Cardiac fibroblast (primary cell): ENCODE results near the gene PCDH9.

Source experiments
- DNase-seq, 2 donors: peaks; one replicate each; pipeline versions ENCODE4 v3.0.0 to v3.0.0-alpha.2; 2010; ENCODE audit warnings: low read depth in 2 of 2
- H3K4me3 ChIP-seq, 2 donors: replicated peaks in 1 of 2; 1 replicate in 1 of 2; 2 replicates in 1 of 2; pipeline ENCODE4 v1.5.1; 2011; ENCODE audit warnings: low read depth in 2 of 2, low read length in 2 of 2, mild to moderate bottlenecking in 2 of 2, moderate library complexity in 1 of 2
- TF ChIP-seq, protein P1 (sequence below): IDR thresholded peaks from one replicate; pipeline ENCODE4 v1.5.1; 2011; ENCODE audit warnings: low read depth, mild to moderate bottlenecking, low read length, inconsistent platforms

PCDH9 gene

DNA sequence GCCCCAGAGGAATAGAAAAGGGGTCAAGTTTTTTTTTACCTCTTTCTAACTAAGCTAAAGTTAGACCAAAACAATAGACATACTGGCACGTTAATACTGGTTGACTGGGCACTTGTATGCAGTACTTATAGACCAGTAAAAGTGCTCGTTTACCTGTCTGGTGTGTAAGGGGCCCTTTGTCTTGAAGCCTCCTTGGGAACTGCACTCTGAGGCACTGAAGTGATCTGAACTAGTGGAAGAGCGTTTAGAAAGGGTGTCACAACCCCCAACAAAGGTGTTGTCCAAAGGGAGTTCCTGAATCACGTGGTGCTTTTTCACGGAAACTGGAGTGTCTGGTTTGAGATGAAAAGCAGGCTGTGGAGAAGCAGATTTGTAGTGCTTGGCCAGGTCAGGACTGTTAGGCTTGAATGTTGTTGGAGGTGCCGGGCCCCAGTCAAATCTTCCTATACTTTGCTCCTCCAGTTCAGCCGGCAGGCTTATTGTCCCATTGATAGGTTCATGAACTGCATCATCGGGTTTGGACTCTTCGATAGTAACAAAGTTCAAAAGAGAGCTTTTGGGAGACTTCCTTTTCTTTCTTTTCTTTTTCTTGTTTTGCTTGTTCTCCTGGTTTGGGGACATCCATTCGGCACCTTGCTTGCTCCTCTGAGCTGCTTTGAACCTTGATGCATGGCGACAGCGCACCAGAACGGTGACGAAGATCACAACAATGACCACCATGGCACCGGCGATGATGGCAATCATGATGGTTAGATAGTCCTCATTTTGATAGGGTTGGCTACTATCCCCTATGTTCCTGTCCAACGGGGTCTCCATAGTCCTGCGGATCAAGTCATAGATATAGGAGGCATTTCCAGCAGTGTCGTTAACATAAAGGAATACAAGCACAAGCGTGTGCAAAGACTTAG, 4.6 kb downstream of the PCDH9 start:
- TF ChIP-seq, protein P1, sequence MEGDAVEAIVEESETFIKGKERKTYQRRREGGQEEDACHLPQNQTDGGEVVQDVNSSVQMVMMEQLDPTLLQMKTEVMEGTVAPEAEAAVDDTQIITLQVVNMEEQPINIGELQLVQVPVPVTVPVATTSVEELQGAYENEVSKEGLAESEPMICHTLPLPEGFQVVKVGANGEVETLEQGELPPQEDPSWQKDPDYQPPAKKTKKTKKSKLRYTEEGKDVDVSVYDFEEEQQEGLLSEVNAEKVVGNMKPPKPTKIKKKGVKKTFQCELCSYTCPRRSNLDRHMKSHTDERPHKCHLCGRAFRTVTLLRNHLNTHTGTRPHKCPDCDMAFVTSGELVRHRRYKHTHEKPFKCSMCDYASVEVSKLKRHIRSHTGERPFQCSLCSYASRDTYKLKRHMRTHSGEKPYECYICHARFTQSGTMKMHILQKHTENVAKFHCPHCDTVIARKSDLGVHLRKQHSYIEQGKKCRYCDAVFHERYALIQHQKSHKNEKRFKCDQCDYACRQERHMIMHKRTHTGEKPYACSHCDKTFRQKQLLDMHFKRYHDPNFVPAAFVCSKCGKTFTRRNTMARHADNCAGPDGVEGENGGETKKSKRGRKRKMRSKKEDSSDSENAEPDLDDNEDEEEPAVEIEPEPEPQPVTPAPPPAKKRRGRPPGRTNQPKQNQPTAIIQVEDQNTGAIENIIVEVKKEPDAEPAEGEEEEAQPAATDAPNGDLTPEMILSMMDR = no peak
- peak overlapping the region in 1 of 2 donors; percentile 48 for H3K4me3 ChIP-seq

DNA sequence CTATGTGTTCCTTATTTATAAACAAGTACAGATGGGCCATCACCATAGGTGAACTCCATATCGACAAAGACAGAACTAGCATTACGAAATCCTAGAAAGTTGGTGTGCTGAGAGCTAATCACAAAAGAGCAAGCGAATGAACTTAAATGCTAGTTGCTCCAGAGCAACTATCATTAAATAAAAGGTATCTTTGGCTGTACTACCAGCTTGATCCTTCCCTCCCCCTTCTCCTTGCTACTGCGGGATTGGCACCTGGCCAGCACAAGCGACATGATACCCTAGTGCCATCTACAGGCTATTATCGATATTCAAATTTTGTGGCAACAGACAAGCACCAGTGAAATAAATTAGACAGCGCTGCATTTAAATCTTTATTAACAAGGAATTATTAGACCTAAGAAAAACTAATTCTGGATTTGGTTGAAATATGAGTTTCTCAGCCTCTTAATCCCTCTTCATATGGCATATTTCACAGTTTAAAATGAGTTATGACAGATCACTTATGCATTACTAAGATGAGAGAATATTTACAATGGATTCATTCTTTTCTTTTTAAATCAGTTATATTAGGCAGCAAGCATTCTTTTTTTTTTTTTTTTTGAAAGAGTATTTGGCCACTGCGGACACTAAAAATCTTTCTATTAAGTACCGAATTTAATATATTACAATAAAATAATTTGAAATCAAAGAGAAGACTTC, 5.8 kb downstream of the PCDH9 start:
- peak; percentile 90 to 92 for DNase-seq
- peak overlapping the region; percentile 9 to 48 for H3K4me3 ChIP-seq
- TF ChIP-seq, protein P1 = peak; percentile 65

More for the DNA sequence above, 4.6 kb downstream of the PCDH9 start:
- no peak for DNase-seq

DNA sequence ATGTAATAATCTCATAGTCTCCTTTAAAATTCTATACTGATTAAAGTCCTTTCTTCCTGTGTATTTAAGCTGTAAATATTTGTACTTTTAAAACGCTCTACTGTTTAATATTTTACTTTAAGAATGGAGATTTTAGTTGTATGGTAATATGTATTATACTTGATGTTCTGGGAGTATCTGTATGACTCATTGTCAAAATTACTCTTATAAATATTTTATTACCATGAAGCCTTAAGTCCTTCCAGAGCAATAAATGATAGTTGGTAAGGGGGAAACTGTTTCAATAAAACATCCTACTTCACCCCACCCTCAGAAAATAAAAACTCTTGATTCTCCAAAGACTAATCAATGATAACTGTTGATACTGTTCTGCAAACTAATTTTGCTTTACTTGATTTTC, 6.4 kb downstream of the PCDH9 start:
- TF ChIP-seq, protein P1 = no peak
- no peak for DNase-seq
- H3K4me3 ChIP-seq = peak overlapping the region in 1 of 2 donors; percentile 48

DNA sequence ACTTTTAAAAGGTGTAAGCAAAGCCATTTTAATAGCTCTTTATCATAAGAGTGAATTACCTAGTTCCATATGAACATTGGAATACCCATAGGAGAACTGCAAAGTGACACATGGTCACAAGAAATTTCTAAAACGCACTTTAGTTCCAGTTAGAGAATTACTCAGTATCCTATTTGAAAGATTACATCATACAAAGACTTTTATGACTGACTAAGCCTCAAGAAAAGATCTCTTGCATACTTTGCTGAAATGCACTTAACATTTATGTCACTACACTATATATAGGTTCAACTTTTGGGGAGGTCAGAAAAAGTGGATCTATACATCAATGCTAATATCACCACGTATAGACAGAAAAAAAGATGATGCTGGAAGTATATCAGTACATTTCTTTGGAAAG, 7.1 kb downstream of the PCDH9 start:
- peak overlapping the region in 1 of 2 donors; percentile 48 for H3K4me3 ChIP-seq
- TF ChIP-seq, protein P1 = no peak
- DNase-seq = peak; percentile 48 to 82

DNA sequence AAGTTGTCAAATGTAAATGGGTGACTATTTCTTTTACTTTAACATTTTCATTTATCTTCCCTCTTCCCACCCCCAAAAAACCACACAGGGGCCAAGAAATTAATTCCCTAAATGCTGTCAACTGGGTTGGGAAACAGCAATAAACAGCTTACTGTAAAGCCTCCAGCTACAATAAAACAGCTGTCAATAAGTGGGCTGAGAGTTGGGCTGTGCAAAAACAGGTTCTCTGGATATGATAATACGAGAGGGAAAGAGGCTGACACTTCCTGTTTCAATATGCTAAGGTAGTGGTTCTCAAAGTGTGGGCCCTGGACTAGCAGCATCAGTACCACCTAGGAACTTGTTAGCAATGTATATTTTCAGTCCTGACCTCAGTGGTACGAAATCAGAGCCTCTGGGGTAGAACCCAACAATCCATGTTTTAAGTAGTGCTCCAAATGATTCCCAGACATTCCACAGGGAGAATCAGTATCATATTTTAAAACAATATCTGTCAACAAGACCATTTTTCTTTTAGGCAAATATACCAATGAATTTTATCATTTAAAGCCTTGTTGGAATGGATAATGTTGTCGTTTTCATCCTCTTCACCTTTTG, 8.4 kb downstream of the PCDH9 start:
- H3K4me3 ChIP-seq = peak overlapping the region in 1 of 2 donors; percentile 13
- TF ChIP-seq, protein P1 = no peak
- peak in 1 of 2 donors; percentile 11 for DNase-seq

DNA sequence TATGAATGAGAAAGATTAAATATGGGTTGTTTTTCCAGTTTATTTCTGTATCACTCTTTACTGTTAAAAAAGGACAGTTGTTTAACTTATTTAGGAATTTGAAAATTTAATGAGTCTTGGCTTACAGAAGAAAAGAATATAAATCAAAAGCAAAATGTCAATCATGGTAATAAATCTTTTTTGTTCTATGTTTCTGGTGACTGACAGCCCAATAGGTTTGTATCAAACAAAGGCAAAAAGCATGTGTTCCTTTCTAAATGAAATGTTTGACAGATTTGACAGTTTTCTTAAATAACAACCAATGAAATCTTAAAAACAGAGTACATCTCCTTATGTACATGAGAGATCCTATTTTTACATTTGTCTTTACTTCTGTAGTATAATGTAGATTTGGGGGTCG, 11.0 kb downstream of the PCDH9 start:
- TF ChIP-seq, protein P1 = no peak
- no peak overlapping the region for H3K4me3 ChIP-seq
- no peak for DNase-seq
